ENCODE measurements around the gene NINJ1.
A peak's percentile ranks its signal among the peaks of the same experiment; 100 is the strongest.

NINJ1 gene, protein sequence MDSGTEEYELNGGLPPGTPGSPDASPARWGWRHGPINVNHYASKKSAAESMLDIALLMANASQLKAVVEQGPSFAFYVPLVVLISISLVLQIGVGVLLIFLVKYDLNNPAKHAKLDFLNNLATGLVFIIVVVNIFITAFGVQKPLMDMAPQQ

DNA sequence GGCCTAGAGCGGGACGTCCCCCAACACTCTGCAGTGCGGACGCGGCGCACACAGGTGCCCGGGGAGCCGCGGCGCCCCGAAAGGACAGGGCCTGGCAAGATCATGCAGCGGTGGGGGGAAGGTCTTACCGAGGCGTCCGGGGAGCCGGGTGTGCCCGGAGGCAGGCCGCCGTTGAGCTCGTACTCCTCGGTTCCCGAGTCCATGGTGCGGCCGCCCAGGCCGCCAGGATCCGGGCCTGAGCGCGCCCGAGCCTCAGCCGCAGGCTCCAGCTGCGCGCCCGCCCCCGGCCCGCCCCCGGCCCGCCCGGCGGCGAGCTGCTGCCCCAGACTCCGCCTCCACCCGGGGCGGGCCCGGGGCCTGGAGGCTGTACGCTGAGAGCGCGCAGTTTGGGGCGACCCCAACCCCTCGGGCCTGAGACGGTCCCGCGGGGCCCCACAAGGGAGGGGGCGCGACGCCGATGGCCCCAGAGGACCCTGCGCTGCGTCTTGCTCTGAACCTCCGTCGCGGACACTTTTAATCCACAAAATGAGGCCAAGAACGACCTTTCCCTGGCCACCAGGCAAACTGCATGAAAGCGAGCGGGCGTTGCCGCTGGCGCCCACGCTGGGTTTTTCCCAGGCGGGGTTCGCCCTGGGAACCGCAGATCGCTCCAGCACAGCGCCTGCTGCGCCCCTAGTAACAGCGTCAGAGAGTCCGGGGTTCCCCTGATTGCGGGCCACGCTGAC is at the start of gene NINJ1:
TSS of gene NINJ1 (minus strand) at position 237 of the 725 bp plus-strand sequence. CDS start at position 203, 34 bp downstream.
- peak; percentile 94 for DNase-seq (ENCODE audit: low spot score)

DNA sequence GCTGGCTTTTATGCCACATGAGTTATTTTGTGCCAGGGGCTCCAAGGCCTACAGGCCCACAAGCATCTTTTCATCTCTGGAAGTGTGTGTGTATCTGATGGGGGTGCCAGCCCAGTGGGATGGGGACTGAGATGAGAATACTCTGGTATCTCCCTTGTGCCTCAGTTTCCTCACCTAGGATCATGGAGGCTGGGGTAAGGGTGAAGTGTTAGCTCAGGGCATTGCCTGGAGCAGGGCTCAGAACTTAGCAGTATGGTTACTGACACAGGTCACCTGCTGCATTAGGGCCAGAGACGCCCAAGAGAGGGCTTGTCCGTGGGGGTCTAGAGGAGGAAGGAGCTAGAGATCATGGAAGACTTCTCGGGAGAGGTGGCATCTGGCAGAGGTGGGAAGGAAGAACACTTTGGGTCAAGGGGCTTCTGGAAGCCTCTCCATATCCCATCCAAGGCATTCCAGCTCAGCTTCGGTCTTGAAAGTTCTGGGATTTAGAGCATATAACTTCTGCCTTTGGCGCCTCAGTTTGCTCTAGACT is 49.1 kb upstream of the NINJ1 start:
- DNase-seq (ENCODE audit: low spot score) = no peak

DNA sequence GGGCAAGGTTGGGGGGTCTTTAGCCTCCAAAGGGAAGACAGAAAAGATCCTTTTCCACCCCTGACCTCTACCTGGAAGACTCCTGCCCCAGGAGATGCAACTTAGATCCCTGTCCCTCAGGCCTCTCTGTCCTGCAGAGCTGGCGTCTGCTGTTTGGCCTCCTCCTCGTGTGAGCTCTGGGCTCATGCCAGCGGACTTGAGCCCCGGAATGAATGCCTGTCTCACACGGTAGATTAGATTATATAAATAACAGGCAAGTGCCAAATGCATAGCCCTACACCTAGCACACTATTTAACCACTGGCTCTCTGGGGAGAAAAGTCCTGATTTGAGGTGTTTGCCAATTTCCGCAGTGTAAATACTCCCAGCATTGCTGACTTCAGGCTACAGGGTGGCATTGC is 48.5 kb upstream of the NINJ1 start:
- DNase-seq (ENCODE audit: low spot score) = no peak

DNA sequence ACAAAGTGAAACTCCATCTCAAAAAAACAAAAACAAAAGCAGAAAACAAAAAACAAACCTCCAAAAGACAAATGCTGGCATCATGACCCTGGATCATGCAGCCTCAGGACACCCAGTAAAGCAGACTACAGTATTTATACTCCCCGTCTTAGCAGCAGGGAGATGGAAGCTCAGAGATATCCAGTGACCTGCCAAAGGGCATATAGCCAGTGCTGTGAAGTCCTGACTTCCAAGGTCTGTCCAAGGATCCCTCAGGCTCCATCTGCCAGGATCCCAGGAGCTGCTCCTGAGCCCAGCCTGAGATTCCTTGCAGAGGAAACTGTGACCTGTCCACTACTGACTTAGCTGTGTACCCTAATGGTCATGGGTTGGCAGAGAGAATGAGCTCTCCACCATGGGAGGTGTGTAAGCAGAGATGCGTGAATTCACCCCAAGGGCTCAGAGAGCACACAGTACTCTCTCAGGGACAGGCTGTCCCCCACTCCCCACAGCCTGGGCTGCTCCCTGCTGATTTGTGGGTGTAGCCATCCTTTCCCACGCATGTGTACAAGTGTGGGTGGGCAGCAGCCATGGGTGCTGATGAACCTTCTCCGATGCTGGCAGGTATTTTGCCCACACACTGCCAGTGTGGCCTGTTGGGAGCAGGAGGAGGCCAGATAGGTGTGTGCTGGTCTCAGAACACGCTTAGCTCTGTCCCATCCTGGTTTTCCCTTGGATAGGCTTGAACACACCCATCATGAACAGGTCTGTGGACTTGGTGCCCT is 47.8 kb upstream of the NINJ1 start:
- DNase-seq (ENCODE audit: low spot score) = no peak

DNA sequence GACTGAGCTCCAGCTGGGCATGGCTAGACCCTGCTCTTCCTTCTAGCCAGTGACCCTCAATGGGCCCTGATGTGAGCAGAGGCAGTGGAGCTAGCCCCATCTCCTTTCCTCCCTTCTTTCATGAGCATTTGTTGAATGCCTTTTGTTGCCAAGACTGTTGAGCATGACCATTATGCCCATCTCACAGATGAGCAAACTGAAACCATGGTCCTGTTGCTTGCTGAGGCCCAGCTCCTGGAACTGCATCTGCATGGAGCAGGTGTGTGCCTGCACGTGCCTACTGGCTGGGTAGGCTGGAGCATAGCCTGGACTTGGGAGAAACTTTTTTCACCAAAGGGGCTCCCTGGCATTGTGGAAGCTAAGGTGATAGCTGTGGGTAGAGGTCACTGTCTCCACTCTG is 46.9 kb upstream of the NINJ1 start:
- no peak for DNase-seq (ENCODE audit: low spot score)

DNA sequence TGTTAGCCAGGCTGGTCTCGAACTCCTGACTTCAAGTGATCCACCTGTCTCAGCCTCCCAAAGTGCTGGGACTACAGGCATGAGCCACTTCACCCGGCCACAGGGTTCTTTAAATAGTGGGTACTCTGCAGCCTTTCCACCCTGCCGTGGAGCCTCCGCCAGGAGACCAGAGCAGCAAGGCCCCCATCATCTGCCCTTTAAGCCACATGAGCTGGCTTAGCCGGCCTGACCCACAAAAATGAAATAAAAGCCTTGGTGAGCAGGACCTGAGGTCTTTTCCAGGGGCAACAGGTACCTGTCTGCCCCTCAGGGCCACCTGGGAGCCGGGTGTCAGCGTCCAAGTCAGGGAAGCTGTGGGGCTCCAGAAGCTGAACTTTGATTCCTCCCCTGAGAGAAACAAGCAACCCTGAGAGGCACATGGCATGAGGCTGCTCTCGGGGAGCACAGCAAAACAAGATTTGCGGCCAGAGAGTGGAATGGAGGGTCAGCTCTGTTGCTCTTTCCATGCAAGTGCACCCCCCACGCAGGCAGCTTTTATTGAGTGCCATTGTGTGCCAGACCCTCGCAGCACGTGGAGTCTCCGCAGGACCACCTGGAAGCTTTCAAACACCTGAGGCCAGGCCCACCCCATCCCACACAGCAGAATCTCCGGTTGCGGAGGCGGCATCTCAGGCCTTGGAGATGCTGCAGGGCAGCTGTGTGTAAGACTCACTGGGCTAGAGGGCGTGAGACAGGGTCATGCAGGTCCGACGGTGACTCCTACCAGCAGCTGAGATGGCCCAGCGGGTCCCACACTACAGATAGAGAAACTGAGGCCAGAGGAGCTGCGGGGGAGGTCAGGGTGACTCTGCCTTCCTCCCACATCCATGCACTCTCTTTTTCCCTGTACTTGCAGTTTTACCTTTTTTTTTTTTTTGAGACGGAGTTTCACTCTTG is 45.1 kb upstream of the NINJ1 start:
- DNase-seq (ENCODE audit: low spot score) = no peak

DNA sequence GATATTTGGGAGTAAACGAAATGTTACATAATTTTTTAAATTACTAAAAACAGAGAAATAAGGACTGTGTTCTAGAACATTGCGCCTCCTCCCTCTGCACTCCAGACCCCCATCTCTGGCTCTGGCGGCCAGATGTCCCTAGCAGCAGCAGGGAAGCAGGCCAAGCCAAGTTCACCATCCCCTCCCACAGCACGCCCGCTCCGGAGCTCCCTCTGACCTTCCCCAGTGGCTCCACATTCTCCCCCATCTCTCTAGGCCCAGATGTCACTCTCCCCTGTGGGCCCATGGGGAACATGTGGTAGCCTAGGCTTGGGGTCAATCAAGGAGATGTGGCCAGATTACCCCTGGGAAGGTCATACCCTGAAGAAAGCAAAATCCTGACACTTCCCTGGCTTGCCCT is 43.6 kb upstream of the NINJ1 start:
- DNase-seq (ENCODE audit: low spot score) = no peak

DNA sequence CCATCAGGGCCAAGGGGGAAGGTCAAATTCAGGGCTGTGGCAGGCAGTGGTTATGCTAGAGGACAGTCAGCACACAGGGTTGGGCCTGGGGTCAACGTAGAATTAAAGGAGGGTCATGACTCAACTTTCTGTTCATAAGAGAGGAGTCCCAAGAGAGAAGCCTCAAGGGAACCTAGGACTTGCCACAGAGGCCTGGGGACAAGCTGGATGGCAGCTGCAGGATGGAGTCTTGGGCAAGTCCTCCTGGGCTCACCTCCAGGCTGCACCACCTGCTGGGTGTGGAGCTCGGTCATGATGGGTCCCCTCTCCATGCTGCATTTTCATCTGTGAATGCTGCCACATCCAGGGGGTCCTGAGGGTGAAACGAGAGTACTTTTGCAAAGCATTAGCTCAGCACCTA is 40.9 kb upstream of the NINJ1 start:
- DNase-seq (ENCODE audit: low spot score) = no peak

DNA sequence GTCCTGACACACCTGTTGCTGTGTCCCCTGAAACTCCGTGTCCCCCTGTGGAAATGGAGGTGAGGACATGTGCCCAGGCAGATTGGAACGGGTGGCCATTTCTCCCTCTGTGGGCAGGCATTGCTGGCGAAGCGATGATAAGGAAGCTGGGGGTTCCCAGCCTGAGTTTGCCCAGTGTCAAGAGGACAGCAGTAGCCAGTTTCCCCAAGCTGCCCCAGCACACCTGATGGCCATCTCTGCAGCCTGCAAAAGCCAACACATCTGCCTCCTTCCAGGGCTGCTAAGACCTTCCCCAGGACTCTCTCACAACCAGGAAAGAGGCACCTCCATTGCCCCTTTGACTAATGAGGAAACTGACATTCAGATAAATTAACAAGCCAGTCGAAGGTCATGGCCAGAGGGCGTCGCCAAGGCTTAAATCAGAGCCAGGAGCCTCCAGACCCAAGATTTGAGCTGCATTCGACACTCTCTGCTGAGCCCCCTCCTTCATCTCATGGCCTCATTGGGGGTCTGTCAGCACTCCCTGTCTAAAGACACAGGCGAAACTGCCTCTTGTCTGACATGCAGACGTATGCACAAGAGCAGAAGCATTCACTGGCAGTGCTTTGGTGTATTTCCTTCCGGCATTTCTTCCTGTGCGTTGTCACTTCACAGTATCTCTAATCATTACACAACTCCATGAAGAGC is 39.5 kb upstream of the NINJ1 start:
- no peak for DNase-seq (ENCODE audit: low spot score)

DNA sequence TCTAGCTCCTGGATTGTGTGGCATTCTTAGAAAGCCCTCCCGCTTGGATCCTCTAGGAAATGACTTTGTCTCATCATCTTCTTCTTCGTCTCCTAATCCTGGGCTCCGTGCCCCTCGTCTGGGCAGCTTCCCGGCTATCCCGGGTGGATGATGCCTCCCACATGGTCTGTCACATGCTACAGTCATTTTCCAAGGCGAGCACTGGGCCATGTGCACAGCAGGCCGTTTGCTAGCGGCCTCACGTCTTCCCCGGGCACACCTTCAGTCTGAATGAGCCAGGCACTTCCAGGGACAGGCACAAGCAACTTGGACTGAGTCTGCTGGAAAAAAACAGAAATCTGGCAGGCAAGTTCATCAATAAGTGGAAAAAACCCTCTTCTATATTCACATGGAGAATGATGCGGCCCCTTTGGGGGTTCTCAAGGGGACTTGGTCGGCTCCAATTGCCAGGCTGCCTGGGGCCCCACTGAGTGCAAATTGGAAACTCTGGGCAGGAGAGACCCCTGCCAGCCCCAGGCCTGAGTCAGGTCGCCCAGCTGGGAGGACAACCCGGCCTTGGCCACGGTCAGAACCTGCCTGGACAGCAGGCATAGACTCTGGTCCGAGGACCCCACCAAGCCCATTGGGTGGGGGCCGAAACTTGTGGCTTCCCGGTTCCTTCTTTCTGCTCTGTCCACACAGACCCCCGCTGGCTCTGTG is 38.8 kb upstream of the NINJ1 start:
- DNase-seq (ENCODE audit: low spot score) = no peak

DNA sequence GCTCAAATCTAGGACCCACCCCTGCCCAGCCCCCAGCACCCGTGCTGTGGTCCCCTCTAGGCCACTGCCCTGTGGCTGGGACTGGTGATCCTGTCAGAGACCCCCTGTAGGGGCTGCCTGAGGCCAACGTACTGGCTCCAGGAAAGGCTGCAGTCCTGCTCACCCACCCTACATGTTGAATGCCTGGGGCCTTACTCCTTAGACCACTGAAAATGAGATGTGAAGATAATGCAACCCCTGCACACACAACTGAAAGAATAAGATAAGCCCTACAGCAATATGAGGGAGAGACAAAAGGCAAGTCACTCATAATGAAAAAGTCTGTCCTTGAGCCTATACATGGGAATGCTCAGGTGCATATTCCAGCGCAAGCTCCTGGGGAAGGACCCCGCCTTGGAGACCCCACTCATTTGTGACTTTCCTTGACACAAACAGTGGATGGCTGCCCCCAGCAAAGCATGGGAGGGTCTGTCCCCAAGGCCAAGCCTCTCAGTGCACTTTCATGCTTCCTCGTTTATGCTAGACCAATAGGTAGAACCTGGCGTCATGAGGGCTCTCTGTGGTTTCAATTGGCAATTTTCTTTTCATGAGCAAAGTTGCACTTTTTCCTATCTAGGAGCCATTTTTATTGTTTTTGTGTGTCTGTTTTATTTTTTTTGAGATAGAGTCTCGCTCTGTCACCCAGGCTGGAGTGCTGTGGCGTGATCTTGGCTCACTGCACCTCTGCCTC is 37.4 kb upstream of the NINJ1 start:
- no peak for DNase-seq (ENCODE audit: low spot score)

DNA sequence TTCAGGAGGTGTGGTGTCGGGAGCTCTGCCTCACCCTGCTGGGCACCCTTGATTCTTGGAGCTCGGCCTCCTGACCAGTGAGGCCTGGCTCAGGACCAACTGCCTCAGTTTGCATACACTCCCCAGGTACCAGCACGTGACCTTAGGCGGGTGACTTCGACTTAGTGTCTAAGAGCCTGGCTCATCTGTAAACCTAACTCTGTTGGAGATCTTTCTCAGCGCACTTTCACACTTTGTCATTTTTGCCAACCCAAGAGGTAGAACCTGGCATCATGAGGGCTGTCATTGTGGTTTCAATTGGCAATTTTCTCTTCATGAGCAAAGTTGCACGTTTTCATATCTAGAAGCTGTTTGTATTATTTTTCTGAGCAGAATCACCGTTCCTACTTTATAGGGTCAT is 36.5 kb upstream of the NINJ1 start:
- DNase-seq (ENCODE audit: low spot score) = no peak

DNA sequence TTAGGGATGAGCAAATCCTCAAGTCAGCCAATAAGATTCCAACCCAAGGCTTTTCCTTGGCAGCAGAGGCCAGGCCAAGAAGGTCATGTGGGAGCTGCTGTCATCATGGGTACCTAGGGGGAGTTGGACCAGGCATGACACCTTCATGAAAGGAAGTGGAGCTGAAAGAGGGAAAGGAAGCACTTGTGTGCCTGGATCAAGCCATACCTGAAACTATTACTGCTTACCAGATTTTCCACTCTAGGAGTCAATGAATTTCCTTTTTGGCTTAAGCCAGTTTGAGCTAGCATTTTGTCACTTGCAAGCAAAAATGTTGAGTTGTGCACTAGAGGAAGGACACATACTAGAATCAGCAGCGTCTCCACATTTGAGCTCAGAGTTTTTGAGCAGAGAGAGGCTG is 35.4 kb upstream of the NINJ1 start:
- no peak for DNase-seq (ENCODE audit: low spot score)

DNA sequence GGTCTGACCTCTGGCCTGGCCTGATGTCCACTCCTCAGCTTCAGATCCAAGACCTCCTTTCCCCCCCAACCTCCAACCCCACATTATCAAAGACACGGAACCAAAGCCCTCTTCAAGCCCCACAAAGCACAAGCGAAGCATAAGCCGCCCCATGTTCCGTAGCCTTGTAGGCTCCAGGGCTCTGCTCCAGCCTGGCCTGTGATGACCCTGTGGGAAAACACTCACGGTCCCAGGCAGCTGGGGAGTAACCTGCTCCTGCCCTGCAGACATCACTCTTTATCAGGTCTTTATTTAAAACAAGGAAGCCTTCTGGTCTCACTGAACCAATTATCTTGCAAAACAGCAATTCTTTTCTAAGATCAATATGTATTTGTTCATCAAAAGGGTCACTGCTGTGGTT is 34.5 kb upstream of the NINJ1 start:
- no peak for DNase-seq (ENCODE audit: low spot score)

DNA sequence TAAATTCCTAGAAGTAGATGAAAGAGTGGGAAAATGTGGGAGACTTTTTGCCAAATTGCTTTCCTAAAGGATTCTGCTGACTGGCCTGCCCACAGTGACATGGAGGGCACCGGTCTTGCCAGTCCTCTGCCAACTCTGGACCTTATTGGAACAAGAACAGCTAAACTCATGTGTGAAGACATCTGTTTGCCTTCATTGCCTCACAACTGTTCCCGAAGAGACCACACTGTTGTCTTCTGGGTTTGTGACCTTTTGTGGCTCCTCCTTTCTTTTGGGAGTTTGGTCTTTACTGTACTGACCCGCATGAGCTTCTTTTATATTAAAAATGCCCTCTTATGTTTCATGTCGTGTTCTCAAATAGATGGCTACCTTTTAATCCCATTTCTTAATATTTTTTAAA is 33.8 kb upstream of the NINJ1 start:
- DNase-seq (ENCODE audit: low spot score) = no peak

DNA sequence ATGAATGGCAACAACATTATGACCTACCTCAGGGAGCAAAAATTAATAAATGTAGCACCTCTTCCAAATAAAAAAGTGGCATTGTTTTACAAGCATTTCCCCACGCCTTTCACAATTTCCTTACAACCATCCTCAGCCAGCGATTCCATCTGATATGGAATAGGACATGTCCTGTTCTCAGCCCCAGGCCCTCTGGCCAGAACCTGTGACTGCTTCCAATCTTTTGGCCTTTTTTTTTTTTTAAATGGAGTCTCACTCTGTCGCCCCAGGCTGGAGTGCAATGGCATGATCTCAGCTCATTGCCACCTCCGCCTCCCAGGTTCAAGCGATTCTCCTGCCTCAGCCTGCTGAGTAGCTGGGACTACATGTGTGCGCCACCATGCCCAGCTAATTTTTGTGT is 33.1 kb upstream of the NINJ1 start:
- DNase-seq (ENCODE audit: low spot score) = no peak

DNA sequence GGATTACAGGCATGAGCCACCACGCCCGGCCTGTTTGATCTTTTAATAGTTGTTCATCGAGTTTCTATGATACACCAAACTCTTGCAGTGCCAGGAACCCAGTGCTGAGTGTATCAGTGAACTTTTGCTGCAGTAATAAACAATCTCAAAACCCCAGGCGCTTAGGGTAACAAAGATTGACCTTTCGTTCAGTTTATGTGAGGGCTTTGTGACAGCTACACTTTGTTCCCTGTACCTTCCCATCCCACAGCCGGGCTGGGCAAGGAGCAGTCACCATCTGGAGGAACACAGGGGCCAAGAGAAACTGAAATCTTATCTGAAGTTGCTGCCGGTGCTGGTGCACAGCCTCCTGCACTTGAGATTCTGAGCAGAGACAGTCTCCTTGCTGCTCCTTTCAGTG is 32.6 kb upstream of the NINJ1 start:
- no peak for DNase-seq (ENCODE audit: low spot score)

DNA sequence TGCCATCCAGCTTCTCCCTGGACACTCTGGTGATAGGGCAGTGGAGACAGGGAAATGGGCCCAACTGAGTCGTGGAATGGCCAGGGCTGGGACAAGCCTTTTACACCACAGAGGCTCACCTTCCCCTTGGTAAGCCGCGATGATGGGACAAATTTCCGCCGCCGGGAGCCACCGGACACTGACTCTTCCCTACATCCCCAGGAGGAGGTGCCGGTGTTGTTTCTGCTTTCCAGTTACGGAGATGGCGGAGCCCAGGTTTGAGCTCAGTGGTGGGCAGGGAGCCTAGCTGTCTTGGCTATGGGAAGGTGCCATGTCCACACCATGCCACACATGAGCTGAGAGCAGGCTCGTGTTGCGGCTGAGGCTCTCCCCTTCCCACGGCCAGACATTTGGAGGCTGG is 30.0 kb upstream of the NINJ1 start:
- no peak for DNase-seq (ENCODE audit: low spot score)

DNA sequence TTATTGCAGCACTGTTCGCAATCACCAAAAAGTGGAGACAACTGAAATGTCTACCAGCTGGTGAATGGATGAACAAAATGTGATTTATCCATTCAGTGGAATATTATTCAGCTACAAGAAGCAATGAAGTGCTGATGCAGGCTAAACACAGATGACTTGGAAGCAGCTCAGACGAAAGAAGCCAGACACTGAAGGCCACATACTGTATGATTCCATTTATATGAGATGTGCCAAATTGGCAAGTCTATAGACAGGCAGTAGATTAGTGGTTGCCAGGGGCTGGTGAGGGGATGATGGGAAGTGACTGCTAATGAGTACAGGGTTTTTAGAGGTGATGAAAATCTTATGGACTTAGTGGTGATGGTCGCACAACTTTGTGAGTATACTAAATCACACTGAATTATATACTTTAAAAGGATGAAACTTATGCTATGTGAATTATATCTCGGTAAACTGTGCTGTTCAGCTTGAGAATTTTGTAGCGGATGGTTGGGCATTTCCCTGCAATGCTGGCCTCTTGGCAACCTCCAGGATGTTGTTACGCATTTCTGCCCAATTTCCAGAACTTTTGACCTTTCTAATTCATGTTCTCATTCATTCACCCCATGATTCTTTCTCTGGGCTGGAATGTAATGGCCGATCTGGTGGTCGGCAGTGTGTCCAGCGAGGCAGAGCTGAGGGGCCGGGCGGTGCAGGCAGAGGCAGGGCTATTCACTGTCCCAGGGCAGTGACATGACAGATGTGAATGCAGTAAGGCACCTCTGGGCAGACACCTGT is 27.9 kb upstream of the NINJ1 start:
- no peak for DNase-seq (ENCODE audit: low spot score)
